GM19023 (cell line): Measurements from ENCODE around the gene RHPN2.
"Not testable (repeated sequence)": the region's sequence is repeated elsewhere in the genome, so short reads cannot be mapped to it uniquely, and the experiment has no call there.

ENCODE experiments used
- ATAC-seq: cut with Tn5 transposase; IDR thresholded peaks from one replicate; pipeline ENCODE4 v1.9.1; 2021; ENCODE audit warnings: mild to moderate bottlenecking, moderate library complexity; ENCODE audit not compliant: unreplicated experiment

RHPN2 gene

DNA sequence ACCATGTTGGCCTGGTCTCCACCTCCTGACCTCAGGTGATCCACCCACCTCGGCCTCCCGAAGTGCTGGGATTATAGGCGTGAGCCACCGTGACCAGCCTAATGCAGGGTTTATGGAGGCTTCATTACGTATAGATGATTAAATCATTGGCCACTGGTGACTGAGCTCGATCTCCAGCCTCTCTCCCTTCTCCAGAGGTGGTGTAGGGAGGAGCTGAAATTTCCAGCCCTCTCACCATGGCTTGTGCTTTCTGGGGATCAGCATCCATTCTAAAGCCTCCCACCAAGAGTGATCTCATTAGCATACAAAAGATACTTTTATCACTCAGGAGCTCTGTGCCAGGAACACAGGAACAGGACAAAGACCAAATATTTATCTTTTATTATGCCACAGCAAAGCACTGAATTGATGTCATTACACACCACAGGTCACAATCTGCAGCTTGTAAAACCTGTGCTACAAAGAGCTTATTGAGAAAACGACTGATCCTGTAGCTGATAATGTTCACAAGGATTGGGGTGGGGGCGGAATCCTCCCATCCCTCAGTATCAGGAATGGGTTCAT is 32.4 kb downstream of the RHPN2 start:
- no peak for ATAC-seq

DNA sequence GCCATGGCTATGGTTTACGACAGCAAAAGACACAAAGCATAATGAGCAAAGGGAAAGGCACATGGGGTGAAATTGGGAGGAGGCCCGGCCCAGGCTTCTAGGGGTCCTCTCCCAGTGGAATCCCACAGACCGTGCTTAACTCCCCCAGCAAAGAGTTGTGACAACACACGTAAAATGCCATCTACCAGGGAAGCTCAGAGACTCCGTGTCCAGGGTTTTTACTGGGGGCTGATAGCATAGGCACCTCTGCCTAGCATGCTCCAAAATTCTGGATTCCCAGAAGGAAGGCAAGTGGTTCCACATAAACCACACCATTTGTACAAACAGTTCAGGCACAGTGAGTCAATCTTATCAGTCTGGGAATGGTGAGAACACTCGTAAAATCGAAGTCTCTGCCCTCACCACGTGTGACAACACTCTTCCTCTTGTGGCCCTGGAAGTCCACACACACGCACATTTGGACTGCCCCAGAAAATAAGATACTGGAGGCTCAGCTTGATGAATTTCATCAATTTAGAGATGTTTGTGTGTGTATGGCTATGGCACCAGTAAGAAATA is 34.9 kb downstream of the RHPN2 start:
- no peak for ATAC-seq

DNA sequence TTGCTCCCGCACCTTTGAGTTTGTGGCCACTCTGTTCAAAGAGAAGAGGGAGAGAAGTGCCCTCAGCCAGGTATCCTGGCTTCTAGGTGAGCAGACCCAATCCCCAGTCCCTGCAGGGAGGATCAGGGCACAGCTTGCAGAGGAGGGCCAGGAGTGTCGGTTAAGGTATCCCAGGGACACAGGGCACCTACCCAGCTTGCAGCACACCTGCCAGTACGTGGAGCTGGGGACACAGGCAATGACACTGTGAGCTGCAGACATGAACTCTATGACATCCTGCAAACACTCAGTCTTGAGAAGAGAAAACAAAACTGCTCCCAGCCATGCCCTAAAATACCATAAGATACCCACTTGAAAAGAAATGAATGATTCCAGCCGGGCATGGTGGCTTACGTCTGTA is 38.1 kb downstream of the RHPN2 start:
- ATAC-seq = not testable (repeated sequence)

DNA sequence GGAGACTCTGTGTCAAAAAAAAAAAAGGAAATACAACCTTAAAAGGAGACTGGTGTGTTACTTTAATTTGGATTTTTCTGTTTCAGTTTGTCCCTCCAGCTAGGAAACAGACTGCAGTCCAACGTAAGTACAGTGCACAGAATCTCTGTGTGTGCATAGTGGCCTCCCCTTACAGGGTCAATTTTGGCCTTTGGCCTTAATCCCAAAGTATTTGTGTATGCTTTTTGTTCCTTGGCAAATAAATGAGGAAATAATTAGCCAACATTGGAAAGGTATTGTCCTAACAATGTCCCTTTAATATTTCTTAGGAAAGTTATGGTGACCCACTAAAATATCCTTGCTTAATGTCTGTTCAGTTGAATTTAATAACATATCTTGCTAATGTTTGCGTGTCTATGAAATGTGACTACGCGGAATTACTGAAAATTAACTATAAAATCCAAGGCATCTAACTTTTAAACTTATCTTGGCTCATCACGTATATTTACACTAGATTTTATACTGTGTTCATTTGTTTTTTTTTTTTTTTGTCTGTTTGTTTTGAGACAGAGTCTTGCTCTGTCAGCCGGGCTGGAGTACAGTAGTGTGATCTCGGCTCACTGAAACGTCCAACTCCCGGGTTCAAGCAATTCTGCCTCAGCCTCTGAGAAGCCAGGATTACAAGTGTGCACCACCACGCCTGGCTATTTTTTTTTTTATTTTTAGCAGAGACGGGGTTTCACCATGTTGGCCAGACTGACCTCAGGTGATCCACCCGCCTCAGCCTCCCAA is 39.0 kb downstream of the RHPN2 start:
- ATAC-seq = not testable (repeated sequence)

DNA sequence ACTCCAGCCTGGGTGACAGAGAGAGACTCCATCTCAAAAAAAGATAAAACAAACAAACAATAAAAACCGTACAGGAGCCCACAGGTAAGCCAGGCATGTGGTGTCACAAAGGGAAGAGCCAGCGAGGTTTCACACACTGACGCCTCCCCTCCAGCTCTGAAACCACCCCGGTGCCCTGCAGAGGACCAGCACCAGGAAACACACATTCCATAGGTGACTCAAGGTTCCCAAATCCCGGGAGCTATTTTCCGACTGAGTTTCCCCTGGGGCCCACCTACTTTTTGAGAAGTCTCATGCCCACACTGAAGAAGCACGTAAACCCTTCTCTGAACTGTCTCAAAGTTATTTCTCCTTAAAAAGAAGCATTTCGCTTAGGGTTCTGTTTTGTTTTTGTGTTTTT is 40.3 kb downstream of the RHPN2 start:
- ATAC-seq = no peak

DNA sequence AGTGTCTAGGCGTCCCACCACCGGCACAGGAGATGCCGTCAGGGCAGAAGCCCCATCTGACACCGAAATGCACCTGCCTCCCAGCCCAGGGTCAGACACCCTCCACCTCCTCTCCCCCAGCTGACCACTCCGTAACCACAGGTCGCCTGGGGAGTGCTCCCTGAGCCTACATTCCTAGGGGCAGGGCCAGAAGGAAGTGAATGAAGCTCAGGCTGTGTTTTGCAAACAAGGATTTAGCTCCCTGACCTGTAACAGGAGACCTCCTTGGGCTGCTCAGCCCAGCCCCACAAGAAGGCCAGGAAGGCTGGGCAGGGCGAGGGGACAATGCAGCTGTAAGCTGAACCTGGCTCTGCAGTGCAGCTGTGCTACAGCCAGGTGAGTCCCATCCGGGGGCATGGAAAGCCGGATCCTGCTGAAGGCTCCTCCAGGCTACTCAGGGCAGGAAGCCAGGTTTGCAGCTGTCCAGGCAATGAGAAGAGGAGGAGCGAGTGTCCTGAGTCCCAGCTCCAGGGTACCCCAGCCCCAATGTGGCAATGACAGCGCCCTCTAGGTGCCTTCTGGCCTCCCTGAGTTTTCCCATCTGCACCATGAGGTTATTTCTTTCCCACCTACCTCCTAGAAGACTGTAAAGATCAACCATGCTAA is 42.1 kb downstream of the RHPN2 start:
- no peak for ATAC-seq

DNA sequence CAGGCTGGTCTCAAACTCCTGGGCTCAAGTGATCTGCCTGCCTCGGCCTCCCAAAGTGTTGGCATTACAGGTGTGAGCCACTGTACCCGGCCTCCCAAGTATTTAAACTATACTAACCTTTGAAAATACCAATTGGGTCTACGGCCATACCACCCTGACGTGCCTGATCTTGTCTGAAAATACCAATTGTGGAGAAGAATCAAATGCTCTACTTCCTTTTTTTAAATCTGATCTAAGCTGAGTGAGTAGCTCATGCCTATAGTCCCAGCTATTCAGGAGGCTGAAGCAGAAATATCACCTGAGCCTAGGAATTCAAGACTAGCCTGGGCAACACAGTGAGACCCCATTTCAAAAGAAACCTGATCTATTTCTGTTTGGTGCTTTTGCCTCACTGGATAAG is 53.8 kb downstream of the RHPN2 start:
- not testable (repeated sequence) for ATAC-seq

DNA sequence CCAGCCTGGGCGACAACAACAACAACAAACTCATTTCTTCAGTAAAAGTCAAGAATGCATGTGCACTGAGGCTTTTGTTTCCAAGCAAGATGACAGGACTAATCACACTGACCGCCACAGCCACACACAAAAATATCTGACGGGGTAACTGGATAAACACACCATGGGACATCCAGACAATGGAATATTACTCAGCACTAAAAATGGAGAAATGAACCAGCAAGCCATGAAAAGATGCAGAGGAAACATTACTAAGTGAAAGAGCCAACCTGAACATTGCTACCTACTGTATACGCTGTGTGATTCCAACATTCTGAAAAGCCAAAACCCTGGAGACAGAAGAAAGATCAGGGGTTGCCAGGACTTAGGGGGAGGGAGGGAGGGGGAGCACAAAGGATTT is 56.0 kb downstream of the RHPN2 start:
- ATAC-seq = no peak

DNA sequence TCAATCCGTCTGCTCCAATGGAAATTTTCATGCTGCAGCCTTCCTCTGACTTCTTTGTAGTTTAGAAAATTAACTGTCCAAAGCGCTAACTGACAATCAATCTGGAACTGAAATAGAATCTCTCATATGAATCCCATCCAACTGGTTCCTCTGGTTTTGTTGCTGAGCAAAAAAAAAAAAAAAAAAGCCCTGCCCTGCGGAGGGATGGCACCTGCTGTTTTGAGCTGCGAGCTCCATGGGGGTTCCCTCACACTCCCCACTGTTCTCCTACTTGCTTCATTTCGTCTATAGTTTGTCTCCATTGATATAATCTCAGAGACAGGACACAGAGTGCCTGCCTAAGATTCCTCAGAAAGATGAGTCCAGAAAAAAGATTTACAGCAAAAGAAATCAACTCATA is 59.2 kb downstream of the RHPN2 start:
- no peak for ATAC-seq

DNA sequence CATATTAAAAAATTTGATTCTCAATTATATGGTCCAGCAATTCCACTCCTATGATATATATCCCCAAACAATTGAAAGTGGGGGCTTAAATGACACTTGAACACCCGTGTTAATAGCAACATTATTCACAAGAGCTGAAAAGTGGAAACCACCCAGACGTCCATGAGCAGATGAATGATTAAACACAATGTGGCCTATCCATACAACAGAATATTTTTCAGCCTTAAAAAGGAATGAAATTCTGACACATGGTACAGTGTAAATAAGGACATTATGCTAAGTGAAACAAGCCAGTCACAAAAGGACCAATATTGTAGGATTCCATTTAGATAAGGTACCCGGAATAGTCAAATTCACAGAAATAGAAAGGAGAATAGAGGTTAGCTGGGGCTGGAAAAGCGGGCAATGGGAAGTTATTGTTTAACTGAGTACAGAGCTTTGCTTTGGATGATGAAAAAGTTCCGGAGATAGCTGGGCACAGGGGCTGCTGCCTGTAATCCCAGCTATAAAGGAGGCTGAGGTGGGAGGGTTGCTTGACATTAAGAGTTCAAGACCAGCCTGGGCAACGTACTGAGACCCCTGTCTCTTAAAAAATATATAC is 61.2 kb downstream of the RHPN2 start:
- ATAC-seq = not testable (repeated sequence)

DNA sequence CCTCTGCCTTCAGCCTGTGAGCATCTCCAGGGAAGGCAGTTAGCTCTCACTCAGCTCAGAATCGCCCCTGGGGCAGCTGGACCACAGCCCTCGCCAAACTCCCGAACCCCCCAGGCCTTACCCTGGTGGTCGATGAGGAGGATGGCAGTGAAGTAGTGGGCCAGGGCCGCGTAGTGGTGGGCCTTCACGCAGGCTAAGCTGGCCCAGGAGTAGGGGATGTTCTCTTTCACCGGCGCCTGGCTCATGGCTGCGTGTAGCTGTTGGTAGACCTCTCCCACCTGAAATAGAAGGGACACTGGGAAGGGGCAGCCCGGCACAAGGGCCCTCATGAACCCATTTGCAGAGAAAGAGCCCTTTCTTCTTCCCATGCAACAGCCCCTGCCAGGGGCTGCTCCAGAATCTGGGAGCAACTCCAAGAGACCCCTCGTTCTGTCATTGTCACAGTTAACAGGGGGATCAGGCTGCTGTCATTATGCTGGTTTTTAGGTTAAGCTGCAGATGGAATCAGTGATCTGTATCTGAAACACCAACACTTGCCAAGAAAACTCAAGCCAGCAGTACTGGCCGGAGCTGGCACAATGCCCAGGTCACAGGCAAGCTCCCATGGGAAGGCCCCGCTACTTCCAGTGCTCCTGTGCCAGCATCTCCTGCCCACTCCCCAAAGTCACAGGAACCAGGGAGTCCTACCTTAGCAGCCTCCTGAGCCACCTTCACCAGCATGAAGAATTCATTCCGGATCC is 62.4 kb downstream of the RHPN2 start:
- ATAC-seq = not testable (repeated sequence)

DNA sequence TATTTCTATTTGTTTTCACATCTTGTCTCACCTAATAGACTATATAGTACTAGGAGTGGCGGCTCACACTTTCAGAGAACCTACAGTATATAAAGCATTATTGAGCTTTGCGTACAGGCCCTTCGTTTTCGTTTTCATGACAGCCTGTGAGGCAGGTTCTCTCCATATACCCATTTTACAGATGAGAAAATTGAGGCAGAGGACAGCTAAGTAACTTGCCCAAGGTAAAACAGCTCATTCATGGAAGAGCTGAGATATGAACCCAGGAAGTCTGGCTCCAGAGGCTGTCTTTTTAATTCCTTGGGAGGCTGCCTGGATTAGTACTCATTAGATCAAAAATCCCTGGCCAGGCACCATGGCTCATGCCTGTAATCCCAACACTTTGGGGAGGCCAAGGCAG is 63.8 kb downstream of the RHPN2 start:
- no peak for ATAC-seq

DNA sequence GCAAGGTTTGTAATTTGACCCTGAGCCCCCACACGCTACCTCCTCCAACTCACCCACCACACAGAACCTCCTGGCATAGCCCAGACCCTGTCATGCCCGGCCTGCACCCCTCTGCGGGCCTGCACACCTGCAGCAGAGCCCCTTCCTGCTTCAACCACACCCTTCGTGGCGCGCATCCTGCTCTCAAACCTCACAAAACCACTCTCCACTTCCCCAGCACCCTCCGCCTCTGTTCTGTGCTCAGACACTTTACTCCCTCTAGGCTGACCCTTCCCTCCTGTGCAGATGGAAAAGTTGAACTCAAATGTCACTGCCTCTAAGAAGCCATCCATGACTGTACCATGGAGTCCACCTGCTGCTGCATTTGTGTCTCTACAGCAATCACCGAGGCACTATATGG is 64.2 kb downstream of the RHPN2 start:
- ATAC-seq = no peak

DNA sequence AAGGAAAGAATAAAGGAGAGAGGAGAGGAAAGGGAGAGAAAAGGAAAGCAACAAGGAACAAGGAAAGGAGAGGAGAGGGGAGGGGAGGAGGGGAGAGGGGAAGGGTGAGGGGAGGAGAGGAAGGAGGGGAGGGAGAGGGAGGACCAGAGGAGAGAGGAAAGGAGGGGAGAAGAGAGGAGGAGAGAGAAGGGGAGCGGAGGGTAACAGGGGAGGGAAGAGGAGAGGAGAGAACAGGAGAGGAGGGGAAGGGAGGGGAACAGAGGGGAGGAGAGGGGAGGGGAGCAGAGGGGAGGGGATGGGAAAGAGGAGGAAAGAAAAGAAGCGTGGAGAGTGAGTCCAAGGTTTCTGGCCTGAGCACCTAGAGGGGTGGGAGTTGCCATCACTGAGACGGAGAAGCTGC is 66.0 kb downstream of the RHPN2 start:
- ATAC-seq = no peak

DNA sequence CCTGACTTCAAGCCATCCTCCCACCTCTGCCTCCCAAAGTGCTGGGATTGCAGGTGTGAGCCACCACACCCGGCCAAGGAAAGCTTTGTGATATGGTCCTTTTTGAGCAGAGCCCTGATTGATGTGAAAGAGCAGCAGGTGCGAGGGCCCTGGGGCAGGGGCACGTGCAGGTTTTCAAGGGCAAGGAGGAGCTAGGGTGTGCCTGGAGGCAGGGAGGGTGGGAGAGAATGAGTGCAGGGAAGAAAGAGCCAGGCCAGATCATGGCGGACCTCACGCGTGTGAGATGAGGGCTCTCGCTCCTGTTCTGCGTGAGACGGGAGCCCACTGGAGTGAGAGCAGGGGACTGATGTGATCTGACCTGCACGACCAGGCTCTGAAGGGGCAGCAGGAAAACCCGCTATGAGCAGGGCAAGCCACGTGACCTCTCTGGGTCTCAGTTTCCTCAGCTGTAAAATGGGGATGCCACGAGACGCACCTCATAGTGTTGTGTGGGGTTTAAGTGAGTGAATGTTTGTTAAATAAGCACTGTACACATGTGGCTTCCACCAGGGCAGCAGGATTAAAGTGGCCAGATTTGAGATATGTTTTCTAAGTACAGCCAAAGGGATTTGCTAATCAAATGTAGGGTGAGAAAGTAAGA is 66.9 kb downstream of the RHPN2 start:
- ATAC-seq = no peak

DNA sequence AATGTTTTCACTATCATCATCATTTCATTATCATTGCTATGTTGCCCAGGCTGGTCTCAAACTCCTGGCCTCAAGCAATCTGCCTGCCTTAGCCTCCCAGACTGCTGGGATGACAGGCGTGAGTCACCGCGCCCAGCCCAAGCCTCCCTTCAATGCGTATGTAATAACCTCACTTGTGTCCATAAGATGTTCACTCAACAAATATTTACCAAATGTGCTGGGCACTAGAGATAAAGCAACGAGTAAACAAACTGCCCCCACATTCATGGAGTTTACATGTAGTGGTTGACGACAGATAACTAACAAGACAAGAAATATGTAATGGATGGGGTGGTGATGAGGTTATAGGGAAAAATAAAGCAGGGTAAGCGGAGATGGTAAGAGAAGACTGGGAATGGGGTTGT is 67.6 kb downstream of the RHPN2 start:
- not testable (repeated sequence) for ATAC-seq

DNA sequence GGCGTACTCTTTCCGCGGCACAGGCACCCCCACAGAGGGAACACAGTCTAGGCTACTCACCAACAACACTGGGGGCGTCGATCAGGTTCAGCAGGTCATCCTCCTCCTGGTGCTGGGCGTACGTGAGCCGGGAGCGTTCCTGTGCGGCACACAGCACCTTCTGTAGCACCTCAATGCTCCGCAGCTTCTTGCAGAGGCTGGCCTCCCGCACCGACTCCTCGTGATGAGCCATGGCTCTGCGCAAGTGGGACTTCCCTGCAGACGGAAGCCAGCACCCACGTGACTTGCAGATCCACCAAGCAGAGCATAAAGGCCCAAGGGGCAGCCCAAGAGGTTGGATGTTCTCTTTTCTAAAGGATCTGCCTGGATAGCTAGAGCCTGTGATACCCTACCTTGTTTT is 68.7 kb downstream of the RHPN2 start:
- ATAC-seq = not testable (repeated sequence)

DNA sequence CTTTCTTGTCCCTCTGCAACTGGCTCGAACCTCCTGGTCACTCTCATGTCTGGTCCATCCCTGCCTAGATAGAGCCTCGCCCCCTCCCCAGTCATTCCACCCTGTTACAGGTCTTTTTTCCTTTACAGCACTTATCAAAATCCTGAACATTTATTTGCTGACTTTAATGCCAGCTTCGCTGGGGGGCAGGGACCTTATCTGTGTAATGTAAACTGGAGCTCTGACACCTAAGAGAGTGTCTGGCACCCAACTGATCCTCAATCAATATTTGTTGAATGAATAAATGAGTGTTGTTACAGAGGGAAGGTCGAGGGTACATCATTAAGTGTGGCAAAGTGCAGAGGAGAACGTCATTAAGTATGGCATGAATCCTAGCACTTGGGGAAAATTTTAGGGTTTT is 76.0 kb downstream of the RHPN2 start:
- ATAC-seq = no peak

DNA sequence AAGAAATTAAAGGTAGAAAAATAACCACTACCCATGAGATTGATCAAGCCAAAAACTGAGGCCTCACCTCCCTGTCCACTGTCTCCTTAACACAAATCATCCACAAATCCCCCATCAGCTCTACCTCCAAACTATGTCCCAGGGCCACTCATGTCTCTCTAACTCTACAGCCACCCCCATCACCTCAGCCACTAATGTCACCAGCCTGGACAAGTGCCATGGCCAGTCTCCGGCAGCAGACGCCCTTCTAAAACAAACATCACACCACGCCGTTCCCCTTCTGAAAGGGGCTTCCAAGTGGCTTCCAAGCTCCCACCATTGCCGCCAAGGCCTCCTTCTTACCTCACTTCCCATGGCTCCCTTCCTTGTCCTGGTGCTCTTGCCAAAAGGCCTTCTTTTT is 76.4 kb downstream of the RHPN2 start:
- ATAC-seq = not testable (repeated sequence)

DNA sequence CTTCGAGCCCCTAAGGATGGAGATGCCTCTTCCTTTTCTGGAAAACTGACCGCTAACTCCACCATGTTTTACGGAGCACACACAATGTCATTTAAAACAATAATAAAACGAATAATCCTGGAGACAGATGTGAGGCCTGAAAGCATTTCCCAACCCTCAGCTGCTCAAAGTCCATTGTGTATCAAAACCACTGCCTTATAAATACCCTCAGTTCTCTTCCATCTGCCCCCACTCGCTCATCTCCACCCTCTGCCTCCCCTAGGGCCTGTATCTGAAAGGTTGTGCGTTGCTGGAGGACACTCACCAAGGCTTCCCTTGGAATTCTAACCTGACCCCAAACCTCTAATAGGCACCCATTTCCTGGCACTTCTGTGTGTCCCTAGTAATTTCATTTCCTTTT is 82.2 kb downstream of the RHPN2 start:
- not testable (repeated sequence) for ATAC-seq
